HuH-7 (cell line): Measurements from ENCODE around the gene EPHA8.

ENCODE experiments used
- DNase-seq: peaks from one replicate; pipeline ENCODE4 v3.0.0; 2011; ENCODE audit warnings: low spot score

EPHA8 gene

DNA sequence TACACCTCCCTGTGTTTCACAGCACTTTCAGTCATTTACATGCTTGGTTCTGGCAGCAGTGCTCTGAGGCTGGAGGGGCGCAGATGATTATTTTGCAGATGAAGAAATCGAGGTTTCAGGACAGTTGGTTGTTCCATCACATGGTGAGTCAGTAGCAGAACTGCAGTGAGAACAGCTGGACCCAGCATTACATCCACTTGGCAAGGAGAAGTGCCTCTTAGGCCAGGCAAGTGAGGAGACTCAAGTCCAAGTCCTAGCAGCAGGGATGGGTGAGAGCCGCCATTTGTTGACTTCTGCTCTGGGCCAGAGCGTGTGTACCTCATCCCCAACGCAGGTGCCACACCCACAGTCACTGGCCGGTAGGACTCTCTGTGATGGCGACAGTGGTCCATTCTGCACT lies 26.8 kb upstream of the EPHA8 start:
- no peak for DNase-seq

DNA sequence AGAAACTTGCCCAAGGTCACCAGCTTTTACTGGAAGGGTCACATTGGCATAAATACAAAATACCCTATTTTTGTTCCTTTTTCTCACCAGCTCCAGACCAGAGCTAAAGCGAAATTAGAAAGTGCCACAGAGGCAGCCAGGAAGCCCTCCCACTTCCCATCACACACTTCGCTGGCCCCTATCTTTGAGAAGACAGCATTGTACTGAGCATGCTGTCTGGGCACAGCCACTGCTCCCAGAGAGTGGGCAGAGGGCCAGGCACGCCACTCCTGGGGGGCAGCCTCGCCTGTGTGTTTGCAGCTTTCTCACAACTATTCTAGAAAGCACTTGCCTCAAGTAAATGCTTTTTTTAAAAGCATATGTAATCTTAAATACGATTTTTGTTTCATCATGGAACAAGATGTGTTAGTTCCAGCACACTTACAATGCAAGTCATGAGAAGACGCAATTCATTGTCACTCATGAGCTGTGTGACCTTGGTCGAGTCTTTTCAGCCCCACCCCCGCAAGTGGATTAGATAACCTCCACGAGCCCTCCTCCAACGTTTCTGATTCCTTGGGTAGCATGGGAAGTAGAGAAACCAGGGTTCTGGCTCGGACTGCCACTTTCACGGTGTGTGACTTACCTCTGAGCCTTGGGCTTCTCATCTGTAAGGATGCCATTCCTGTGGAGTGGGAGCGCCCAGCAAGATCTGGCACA lies 25.7 kb upstream of the EPHA8 start:
- no peak for DNase-seq

DNA sequence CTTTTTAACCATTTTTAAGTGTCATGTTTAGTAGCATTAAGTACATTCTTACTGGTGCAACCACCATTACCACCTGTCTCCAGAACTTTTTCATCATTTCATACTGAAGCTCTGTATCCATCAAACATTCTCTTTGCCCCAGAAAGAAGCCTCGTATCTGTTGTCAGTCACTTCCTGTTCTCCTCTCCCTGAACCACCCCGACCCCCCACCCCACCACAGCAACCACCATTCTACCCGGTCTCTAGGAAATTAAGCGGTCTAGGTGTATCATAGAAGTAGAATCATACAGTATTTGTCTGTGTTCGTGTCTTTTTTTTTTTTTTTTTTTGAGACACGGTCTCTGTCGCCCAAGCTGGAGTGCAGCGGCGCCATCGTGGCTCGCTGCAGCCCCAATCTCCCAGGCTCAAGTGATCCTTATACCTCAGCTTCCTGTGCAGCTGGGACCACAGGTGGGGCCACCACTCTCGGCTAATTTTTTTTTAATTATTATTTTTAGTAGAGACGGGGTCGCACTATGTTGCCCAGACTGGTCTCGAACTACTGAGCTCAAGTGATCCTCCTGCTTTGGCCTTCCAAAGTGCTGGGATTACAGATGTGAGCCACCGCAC lies 23.7 kb upstream of the EPHA8 start:
- DNase-seq: no peak

DNA sequence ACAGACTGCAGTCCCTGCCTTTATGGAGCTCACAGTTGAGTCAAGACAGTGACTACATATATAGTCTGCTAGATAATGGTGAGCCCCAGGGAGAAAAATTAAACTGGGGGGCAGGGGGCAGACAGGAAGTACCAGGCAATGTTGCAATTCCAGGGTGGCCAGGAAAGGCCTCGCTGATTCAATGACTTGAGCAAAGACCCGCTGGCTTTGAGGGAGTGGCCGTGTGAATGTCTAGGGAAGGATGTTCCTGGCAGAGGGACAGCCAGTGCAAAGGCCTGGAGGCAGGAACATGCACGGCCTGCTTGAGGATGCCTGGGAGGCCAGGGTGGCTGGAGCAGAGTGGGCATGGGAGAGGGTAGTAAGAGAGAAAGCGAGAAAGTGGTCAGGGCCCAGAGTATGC lies 23.0 kb upstream of the EPHA8 start:
- no peak for DNase-seq

DNA sequence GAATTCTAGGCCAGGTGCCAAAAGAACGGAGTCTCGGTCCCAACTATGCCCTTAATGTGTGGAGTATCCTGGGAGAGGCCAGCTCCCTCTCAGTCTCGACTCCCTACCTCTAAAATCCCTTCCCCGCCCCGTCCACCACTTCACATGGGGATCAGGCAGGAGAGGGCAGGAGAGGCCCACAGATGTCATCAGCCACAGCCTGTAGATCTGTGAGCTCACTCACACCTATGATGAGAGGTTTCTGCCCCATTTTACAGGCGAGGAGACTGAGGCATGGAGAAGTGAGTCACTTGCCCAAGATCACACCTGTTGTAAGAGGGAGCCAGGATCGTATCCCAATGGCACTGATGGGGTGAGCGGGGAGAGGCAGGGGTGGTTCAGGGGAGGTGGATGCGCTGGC lies 20.4 kb upstream of the EPHA8 start:
- no peak for DNase-seq

DNA sequence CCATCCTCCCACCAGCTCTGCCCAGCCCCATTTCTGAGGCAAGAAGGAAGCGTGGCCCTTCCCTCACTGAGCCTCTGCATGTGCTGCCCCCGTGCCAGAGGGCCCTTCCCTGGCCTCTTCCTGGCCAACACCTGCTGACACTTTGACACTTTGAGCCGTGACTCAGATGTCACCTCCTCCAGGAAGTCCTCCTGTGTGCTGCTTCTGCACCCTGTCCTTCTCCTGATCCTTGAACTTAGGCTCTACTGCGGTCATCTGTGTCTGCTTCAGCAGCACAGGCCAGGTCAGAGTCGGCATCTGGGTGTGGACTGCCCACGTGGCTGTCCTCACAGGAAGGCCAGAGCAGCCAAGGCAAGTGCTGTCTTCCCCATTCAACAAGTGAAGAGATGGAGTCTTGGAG lies 19.6 kb upstream of the EPHA8 start:
- DNase-seq: no peak

DNA sequence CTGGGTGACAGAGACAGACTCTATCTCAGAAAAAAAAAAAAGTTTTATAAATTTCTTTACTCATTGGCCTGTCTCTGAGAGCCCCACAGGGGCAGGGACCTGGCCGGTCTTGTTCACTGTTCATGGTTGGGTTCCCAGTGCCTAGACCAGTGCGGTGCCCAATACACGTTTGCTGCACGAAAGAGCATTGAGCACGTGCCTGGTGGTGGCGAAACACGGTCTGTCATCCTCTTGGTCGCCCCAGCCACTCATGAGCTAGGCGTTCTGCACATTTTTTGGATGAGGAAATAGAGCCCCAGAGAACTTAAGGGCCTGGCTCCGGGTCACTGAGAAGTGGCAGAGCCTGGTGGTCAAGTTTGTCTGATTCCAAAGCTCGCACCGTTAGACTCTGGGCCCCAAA lies 18.7 kb upstream of the EPHA8 start:
- no peak for DNase-seq

DNA sequence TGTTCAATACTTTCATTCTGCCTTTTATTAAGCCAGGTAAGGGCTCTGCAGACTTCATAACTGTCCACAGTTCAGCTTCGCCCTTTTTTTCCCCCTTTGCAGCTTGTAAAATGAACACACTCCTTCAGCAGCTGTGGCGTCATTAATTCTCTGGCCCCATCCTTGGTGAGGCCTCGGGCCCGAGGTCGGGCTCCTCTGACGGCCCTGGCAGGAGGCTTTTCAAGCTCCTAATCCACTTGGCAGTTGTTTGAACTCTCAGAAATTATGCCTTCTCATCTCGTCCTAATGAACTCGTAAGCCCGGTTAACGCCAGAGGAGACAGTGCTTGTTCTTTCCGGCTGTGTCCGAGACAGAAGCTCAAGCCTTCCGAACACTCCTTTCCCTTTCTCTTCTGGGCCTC lies 18.1 kb upstream of the EPHA8 start:
- DNase-seq: no peak

DNA sequence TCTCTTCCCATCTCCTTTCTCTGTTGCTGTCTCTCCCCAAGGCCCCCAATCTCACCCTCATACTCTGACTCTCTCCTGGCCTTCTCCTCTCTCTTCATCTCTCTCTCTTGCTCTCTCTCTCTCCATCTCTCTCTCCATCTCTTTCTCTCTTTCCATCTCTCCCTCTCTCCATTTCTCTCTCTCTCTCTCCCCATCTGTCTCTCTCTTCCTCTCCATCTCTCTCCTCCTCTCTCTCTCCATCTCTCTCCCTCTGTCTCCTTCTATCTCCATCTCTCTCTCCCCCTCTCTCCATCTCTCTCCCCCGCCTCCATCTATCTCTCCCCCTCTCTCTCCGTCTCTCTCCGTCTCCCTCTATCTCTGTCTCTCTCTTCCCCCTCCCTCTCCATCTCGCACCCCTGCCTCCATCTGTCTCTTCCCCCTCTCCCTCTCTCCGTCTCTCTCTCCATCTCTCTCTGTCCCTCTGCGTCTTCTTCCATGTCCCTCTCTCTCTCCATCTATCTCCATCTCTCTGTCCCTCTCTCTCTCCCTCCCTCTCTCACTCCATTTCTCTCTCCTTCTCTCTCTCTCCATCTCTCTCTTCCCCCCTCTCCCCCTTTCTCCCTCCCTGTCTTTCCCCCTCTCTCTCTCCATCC lies 16.0 kb upstream of the EPHA8 start:
- DNase-seq: no peak

DNA sequence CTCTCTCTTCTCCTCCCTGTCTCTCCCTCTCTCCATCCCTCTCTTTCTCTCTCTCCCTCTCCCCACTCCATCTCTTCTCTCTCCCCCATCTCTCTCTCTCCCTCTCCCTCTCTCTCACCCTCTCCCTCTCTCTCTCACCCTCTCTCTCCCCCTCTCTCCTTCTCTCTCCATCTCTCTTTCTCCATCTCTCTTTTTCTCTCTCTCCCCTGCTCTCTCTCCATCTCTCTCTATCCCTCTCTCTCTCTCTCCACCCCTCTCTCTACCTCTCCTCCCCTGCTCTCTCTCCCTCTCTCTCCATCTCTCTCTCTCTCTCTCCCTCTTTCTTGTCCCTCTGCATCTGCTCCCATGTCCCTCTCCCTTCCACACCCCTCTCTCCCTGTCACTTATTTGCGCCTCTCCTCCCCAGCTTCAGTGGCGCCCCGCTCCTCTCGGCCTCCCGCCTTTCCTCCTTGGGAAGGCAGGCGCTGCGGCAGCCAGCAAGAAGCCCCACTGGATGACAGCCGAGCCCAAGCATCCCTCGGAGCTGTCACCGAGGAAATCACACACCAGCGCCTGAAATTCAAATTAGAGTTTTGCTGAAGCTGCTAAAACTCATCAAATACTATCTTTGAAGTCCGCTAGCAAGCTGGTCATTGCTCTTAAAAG lies 15.3 kb upstream of the EPHA8 start:
- DNase-seq: no peak

DNA sequence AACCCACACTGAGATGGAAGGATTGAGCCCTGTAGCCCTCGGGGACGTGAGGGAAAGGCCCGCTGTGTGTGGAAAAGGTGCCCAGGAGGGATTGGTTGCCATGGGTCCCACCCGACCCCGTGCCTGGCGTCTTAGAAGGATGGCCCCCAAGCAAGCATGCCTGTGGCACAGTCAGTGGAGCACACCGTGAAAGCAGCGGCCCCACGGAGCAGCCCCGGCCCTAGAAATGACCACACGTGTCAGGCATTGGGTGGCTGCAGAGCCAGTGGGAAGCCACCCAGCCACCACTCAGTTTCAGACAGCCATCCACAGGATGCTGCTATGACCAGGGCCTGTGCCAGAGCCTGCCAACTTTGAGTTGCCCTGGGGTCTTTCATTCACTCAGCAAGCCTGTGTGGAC lies 13.3 kb upstream of the EPHA8 start:
- DNase-seq: no peak

DNA sequence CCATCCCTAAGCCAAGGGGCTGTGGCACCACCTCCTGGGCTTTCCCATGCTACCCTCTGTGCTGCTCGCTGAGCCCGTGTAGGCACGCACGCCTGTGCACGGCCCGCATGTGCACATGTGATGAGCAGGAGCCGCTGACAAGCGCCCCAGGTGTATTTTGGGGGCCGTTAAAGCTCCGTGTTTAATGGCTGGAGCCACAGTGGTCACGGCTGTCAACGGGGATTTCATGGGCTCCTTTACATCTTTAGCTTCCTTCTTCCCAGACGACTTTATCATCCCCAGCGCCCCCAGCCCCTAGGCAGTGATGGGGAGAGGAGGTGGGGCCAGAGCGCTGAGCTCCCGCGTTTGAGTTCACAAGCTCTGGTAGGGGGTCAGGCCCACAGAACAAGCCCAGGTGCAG lies 11.7 kb upstream of the EPHA8 start:
- DNase-seq: no peak

DNA sequence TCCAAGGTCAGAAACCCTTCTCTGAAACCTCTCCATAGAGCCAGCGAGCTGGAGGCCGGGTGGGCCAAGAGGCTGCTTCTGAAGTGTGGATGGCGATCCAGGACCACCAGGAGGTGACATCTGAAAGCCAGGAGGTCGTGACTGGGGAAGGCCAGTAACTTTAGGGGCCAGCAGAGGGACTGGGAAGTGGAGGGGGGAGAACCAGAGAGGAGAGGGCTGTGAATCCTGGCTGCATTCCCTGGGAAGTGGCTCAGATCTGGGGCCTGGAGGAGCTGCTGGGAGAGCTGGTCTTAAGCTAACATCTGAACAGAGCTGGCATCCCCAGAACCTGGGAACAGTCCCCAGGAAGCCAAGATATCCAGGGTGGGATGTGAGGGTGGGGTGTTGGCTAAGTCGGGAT lies 11.3 kb upstream of the EPHA8 start:
- no peak for DNase-seq

DNA sequence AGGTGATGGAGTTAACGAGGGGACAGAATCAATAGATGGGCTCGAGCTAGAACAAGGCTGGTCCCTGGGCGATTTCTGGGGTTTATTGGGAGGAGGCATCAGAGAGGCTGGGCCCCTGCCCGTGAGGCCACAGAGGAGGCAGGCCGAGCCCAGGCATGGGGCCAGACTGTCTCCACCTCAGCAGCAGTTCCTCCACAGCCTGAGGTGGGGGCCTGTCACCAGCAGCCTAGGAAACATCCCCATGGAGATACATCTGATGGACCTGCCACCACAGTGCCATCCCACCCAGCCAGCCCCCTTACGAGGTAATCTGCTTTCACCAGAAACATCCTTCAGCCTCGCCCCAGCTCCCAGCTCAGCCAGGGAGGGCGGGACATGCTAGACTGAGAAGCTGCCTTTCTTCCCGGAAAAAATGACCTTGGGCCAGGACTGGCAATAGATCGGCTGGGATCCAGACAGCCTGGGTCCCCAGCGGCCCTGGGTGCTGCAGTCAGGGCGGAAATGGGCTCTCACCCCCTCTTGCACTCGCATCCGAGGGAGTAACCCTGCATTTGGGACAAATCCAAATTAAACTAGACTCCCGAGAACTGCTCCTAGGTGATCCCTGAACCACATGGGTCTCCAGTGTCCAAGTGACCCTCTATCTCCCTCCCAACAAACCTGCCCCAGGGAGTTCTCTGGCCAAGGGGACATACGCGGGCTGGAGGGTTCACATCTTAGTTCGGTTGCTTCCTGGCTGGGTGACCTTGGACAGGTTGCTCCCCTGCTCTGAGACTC lies 10.0 kb upstream of the EPHA8 start:
- no peak for DNase-seq

DNA sequence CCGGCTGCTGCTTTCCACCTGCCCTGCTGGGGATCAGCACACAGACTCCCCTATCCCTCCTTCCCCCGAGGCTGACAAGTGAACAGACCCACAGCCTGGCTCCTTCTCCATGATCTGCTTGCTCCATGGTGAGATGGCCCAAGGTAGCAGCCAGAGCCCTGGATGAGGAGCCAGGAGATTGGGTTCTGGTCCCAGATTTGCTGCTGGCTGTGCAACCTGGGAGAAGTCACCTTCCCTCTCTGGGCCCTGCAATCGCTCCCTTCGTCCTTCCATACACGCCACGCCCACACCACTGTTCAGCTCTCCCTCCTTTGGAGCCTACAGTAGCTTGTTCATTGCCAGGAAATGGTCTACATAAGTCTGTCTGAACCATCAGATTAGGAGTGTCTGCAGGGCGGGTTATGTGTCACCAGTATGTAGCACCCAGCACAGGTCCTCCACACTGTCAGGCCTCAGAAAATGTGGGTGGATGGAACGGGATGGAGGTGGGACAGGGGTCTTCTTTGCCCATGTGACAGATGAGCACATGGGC lies 9.2 kb upstream of the EPHA8 start:
- no peak for DNase-seq

DNA sequence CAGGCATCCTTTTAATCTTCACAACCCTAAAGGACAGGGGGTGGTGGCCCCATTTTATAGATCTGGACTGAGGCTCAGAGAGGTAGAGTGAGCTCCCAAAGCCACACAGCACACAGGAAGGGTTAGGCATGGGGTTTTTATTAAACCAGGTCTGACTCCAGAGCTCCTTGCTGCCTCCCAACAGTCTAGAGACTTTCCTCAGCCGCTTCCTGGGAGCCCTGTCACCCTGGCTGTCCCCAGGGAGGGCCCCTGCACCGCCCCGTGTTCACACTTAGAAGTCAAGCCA lies 8.0 kb upstream of the EPHA8 start:
- DNase-seq: no peak

DNA sequence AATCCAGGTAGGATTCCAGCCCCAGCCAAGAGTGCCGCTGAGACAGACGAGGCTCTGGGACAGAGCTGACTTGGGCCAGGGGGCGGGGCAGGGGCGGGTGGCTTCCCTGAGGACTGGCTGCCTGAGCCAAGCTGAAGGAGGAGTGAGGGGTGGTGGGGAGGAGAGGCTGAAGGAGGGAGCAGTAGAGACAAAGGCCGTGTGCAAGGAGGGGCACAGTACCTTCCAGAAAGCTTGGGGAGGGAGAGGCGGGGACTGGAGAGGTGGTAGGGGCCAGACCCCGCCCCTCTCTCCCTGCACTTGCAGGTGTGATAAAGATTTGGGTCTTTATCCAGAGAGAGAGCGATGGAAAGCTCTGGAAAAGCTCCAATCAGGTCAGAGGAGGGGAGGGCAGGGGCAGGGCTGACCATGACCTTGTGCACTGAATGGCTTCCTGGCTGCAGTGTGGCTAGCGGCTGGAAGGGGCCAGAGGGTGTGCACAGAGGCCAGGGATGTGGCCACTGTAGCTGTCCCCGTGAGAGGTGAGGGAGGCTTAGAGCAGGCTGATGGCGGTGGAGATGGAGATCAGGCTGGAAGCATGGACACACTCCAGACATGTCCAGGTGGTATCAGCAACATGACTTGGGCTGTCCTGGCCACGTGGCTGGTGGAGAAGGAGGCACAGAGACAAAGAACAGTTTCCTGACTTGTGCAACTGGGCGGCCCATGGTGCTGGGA lies 6.7 kb upstream of the EPHA8 start:
- DNase-seq: no peak

DNA sequence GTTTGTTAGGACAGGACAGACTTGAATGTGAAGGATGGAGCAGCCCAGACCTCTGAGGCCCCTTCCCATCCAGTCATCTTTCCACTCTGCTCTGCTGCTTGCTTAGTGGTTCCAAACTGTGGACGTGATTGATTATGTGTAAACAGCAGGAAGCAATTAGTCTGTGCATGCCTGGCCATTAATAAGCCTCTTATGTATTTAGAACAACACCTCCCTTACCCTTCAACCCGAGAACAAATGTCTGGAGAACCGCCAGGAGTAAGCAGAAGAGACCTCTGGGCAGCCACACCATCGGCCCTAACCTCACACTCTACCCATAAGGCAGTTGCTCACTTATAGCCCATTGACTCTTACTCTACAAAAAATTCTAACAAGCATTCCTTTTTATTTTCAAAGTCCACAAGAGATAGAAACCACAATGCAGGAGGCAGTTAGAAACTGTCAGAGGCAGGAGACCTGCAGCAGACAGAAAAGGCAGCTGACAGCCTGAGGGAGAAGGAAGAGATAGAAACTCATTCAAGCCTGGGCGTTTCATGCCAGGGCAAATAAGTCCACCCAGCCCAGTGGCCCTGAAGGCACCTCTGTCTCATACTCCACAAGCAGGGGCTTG lies 5.8 kb upstream of the EPHA8 start:
- DNase-seq: no peak

DNA sequence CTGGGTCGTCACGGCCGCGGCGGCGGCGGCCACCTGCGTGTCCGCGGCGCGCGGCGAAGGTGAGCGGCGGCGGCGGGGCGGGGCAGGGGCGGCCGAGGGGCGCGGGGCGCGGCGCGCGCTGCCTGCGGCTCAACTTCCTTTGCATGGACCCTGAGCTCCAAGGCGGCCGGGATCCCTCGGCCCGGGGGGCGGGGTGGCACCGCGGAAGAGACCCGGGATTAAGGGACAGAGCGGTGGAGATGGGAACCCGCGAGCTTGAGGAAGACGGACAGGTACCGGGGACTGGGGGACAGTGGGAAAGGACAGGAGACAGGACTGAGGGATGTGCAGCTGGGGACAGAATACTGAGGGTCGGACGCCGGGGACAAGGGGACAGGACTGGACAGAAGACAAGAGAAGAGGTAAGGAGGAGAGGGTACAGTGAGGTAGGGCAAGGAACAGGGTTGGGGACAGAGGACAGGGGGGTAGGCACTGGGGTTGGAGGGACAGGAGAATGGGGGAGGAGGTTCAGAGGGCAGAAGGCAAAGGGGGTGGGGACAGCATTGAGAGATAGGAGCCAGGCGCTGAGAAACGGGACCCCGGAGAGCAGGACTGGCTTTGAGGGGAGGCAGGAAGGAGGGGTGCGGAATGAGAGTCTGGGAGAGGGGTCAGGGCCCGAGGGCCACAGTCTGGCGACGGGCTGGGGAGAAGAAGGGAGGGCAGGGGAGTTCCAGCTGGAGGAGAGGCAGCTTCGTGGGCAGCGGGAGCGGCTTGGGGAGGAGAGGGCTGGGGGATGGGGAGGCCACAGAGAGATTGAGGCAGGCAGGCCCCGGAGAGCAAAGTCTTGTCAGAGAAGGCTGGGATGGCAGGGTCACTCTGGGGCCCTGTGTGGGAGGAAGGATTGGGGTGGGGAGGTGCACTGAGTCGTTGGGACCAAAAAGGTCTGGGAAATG lies 648 bp downstream of the EPHA8 start:
- no peak for DNase-seq

DNA sequence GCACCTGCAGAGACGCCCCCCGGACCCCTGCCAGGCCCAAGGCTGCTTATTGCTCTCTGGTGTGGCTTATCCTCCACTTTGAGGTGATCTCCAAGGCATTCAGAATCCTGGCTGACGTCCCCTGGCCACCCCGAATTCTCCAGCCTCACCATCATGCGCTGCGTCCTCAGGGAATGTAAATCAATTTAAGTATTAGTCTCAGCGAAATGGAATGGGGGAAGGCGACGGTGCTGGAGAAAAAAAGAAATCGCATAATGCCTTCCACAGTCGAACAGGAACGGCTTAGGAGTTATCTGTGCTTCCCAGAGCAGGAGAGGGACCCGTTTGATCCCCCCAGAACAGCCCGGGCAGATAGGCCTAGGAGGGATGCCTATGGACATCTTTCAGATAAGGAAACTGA lies 2.9 kb downstream of the EPHA8 start:
- no peak for DNase-seq
